Pancreas (tissue), 10 donors: ENCODE results near the gene FRMD7. TPM values are rescaled to one million over a fixed set of nuclear protein-coding genes. Genes with fewer than 3 reads are reported as not detected.

Experiments used
- ATAC-seq, 4 donors: fragments of 200-7000 bp; cut with Tn5 transposase; one replicate each; pipeline versions ENCODE4 v1.8.0 to v1.9.1; 2020; ENCODE audit warnings: mild to moderate bottlenecking in 4 of 4, moderate library complexity in 4 of 4
- DNase-seq, 6 donors: peaks; one replicate each; pipeline ENCODE4 v3.0.0-alpha.2; 2020
- FAIRE-seq: peaks from 2 replicates; lab custom pipeline; 2012; peaks lifted over from hg19 to GRCh38; lab: Jason Lieb, UNC
- H3K27ac ChIP-seq, 4 donors: fragments of 200-600 bp; sonication (generic); 1 replicate in 3 of 4; 2 replicates in 1 of 4; pipeline versions ENCODE4 v1.5.0 to v1.8.0; 2020
- H3K27me3 ChIP-seq, 4 donors: fragments of 200-600 bp; one replicate each; pipeline ENCODE4 v1.8.0; 2021
- H3K36me3 ChIP-seq, 3 donors: fragments of 200-600 bp; sonication (generic) in 1 of 3; one replicate each; pipeline versions ENCODE4 v1.5.0 to v1.8.0; 2020 to 2021
- H3K4me1 ChIP-seq, 3 donors: fragments of 200-600 bp; one replicate each; pipeline ENCODE4 v1.8.0; 2021
- H3K4me3 ChIP-seq, 4 donors: fragments of 200-600 bp; sonication (generic) in 2 of 4; one replicate each; pipeline versions ENCODE4 v1.5.0 to v1.8.0; 2020 to 2021
- H3K9me3 ChIP-seq, 4 donors: fragments of 200-600 bp; one replicate each; pipeline ENCODE4 v1.8.0; 2021
- CTCF ChIP-seq, 4 donors: fragments of 200-600 bp; sonication (generic) in 3 of 4; IDR thresholded peaks; one replicate each; pipeline versions ENCODE4 v1.5.0 to v1.8.0; 2021; ENCODE audit warnings: antibody characterized with exemption in 4 of 4
- WGBS, 2 donors: extraction: QIAGEN DNeasy Blood & Tissue Kit; methylation state at CpG; one replicate each; pipeline ENCODE4 v1.1.7; 2013; 5-methylcytosine and 5-hydroxymethylcytosine counted together
- intact Hi-C, 3 donors: fragments of 100-400 bp; cut with DNase I; formaldehyde crosslinking; loops; one replicate each; pipeline versions ENCODE4 v1.11.1 to v1.14.2; 2022
- polyA plus RNA-seq, 2 donors: library from polyadenylated mRNA; stranded (reverse); fragments of 200-250 nt; gene quantifications; one replicate each; pipeline ENCODE4 v1.2.3, GENCODE V29; 2013
- total RNA-seq, 6 donors: library from RNA; stranded (reverse); fragmentation: NEBNext Ultra II Directional in 4 of 6; extraction: Animal tissue kit (Norgen Biotek cat#: 25700) in 4 of 6; gene quantifications; one replicate each; pipeline versions ENCODE4 v1.2.1 to v1.2.4, GENCODE V29; 2021 to 2023
- donor health status: healthy with polysubstance abuse.
- donor health status: DM: no; HTN: no; CAD: no; lungs with moderate emphysema.
- donor health status: DM: no; HTN: no; CAD: no.
- donor health status: control.
- donor health status: control.
- donor health status: Bipolar disorder and iron deficiency.
- donor health status: DM: yes; HTN: yes; CAD: no.
- donor health status: DM: no; HTN: no; CAD: no.
- donor health status: DM: no; HTN: no; CAD: no.
- donor health status: DM: yes; HTN: yes; CAD: no.

Gene FRMD7
- total and polyA plus RNA-seq, 8 donors = 0.02 TPM; not detected in 7

- H3K27me3 ChIP-seq = peaks cover 0 to 13% (median 3%) of the 10 kb centered on the region in 4 donors
- TF ChIP-seq CTCF (IDR thresholded peaks at IDR 0.05) = no peak
- DNase-seq = no peak
- H3K9me3 ChIP-seq = no peaks in the 10 kb centered on the region
- no peaks in the 10 kb centered on the region for H3K36me3 ChIP-seq
- H3K4me1 ChIP-seq = no peaks in the 10 kb centered on the region
- H3K4me3 ChIP-seq = no peak overlapping the region
- H3K27ac ChIP-seq = no peak overlapping the region
- ATAC-seq = no peak
- no peak for FAIRE-seq
- intact Hi-C loops = no loop called here
Observed at GRCh38 chrX:132088864-132089263, 39.0 kb downstream of the FRMD7 start.

GRCh38 chrX:132086672-132087071, 41.1 kb downstream of the FRMD7 start:
- WGBS, 2 donors = 42 to 59% methylated on average over 2 of the region's 2 CpGs
- H3K36me3 ChIP-seq = no peaks in the 10 kb centered on the region
- H3K4me3 ChIP-seq = no peak overlapping the region
- intact Hi-C loops = no loop called here
- H3K27me3 ChIP-seq = peaks cover 0 to 18% (median 3%) of the 10 kb centered on the region in 4 donors
- no peak for DNase-seq
- no peaks in the 10 kb centered on the region for H3K4me1 ChIP-seq
- FAIRE-seq = no peak
- TF ChIP-seq CTCF (IDR thresholded peaks at IDR 0.05) = no peak
- H3K27ac ChIP-seq = no peak overlapping the region
- no peak for ATAC-seq
- H3K9me3 ChIP-seq = no peaks in the 10 kb centered on the region

GRCh38 chrX:132085786-132086185, 42.0 kb downstream of the FRMD7 start:
- Histone ChIP-seq H3K36me3 (no peaks in the 10 kb centered on the region), H3K4me1 (no peaks in the 10 kb centered on the region), H3K27ac (no peak overlapping the region), H3K27me3 (peaks cover 0 to 17% (median under 1%) of the 10 kb centered on the region in 4 donors), H3K4me3 (no peak overlapping the region), H3K9me3 (no peaks in the 10 kb centered on the region)
- 27 to 31% methylated on average over 3 of the region's 3 CpGs for WGBS, 2 donors
- DNase-seq = no peak
- no peak for ATAC-seq
- FAIRE-seq = no peak
- no peak for TF ChIP-seq CTCF (IDR thresholded peaks at IDR 0.05)
- intact Hi-C loops = no loop called here

- no peaks in the 10 kb centered on the region for H3K4me1 ChIP-seq
- ATAC-seq (no peak), DNase-seq (no peak), FAIRE-seq (no peak)
- intact Hi-C loops = no loop called here
- no peak overlapping the region for H3K27ac ChIP-seq
- H3K27me3 ChIP-seq = peaks cover 0 to 8% (median 2%) of the 10 kb centered on the region in 4 donors
- no peak for TF ChIP-seq CTCF (IDR thresholded peaks at IDR 0.05)
- H3K36me3 ChIP-seq = no peaks in the 10 kb centered on the region
- WGBS, 2 donors = 68 to 80% methylated on average over 3 of the region's 3 CpGs
- no peak overlapping the region for H3K4me3 ChIP-seq
- no peaks in the 10 kb centered on the region for H3K9me3 ChIP-seq
Observed at GRCh38 chrX:132077912-132078311, 49.9 kb downstream of the FRMD7 start.

- no peak for TF ChIP-seq CTCF (IDR thresholded peaks at IDR 0.05)
- no peak overlapping the region for H3K4me3 ChIP-seq
- no peak overlapping the region for H3K27ac ChIP-seq
- DNase-seq = no peak
- no peak for FAIRE-seq
- H3K9me3 ChIP-seq = no peaks in the 10 kb centered on the region
- H3K36me3 ChIP-seq = no peaks in the 10 kb centered on the region
- peaks cover 0 to 8% (median 2%) of the 10 kb centered on the region in 4 donors for H3K27me3 ChIP-seq
- no peaks in the 10 kb centered on the region for H3K4me1 ChIP-seq
- intact Hi-C loops = no loop called here
- ATAC-seq = no peak
- WGBS, 2 donors = 90 to 97% methylated on average over 1 of the region's 1 CpG
Observed at GRCh38 chrX:132077414-132077813, 50.4 kb downstream of the FRMD7 start.
